Renal cortical epithelial cell (primary cell): ENCODE data around the gene USP32. TPM values are rescaled to one million over a fixed set of nuclear protein-coding genes. Genes with fewer than 3 reads are reported as not detected.

Source experiments
- DNase-seq: peaks from one replicate; pipeline ENCODE4 v3.0.0-alpha.2; 2011; ENCODE audit warnings: low read depth
- total RNA-seq: library from RNA; depleted of rRNA; stranded (reverse); fragments of >200 nt; gene quantifications from 2 replicates; pipeline ENCODE4 v1.2.3, GENCODE V29; 2014

Gene USP32
- total RNA-seq, 1 donor from 2014 or later, result 92.6 TPM

DNA sequence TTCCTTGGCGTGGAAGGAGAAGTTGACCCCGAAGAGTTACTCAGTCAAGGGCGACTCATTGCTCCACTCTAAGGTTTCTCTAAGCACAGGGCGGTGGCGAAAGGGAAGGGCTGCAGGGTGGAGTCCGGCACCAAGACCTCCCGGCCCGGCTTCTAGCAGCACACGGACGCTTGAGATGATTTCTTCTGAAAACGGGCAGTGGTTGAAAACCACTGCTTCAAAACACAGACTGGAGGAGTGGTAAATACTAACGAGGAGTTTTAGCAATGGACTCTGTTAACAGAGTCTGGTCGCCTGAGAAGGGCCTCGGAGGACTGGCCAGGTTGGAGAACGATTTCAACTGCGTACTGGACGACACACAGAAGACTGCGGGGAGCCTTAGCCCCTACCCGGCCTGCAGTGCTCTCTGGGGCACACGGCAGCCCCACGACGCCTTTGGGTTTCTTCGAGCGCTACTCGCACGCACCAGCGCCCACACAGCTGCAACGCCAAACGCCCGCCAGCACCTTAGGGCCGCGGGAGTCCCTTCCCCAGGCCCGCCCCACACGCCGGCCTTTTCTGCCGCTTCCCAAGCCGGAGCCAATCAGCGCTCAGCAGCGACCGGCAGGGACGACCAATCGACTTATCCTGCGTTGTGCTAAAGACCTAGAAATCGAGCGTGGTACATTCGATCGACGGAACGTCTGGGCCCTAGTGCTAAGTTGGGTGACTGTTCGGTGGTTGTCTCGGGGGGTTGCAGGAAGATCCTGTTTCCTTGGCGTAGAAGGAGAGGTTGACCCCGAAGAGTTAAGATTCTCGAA, 256.6 kb downstream of the USP32 start:
- DNase-seq, result peak; percentile 78

DNA sequence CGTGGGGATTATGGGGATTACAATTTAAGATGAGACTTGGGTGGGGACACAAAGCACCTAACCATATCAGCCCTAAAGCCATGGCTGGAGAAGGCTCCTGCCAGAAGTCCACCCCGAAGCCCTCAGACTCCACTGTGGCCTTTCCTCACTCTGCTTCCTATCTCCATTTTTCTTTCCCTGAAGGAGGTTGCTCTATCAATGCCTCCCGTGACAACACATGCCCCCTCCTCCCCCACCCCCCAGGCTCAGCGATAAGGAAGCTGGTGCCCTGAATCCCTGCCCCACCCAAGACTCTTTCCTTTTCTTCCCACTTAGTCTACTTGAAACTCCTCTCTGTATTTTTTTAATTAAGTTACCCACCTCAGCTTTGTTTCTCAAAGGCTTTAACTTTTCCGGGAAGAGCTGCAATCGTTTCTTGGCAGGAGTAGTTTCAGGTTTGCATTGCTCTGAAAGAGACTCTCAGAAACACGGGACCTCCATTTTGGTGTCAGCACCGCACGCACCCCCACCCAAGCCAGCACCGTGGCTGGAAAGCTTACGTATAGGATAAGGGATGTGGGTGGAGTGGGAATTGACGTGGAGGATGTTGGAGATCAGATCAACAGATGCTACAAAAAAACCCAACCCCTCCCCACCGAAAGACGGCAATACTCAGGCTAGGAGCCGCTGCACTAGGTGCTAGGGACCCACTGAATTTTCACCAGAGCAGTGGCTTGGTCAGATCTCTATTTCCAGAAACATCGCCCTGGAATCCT, 257.4 kb downstream of the USP32 start:
- no peak for DNase-seq

DNA sequence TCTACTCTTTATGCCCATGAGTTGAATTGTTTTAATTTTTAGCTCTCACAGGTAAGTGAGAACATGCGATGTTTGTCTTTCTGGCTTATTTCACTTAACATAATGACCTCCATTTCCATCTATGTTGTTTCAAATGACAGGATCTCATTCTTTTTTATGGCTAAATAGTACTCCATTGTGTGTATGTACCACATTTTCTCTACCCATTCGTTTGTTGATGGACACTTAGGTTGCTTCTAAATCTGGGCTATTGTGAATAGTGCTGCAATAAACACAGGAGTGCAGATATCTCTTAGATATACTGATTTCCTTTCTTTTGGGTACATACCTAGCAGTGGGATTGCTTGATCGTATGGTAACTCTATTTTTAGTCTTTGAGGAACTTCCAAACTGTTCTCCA, 261.5 kb downstream of the USP32 start:
- no peak for DNase-seq

DNA sequence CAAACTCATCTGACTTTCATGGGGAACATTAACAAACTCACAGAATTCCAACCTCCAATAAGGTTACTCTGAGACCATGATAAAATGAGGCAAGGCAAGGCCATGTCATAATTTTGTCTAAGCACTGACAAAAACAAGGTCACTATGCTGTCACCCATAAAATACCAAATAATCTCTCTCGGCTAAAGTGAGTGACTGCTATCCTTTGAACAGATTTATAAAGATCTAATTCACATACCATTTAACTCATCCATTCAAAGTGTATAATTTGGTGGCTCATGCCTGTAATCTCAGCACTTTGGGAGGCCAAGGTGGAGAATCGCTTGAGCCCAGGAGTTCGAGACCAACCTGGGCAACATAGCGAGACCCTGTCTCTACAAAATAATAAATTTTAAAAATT, 262.8 kb downstream of the USP32 start:
- DNase-seq, result no peak

Other genes starting within 250 kb of the USP32 start
- 0.45 TPM in 1 of 2 replicates, not detected in the other for gene CA4, start 242.2 kb downstream of the USP32 start, total RNA-seq
- gene CHCT1, start 30.4 kb upstream of the USP32 start, total RNA-seq, result not detected in 2 replicates
- gene APPBP2, start 134.1 kb upstream of the USP32 start, total RNA-seq, result 47.1 and 64.5 TPM in 2 replicates
- 6.8 and 36.1 TPM in 2 replicates for gene PPM1D, start 208.1 kb upstream of the USP32 start, total RNA-seq